Keratinocyte (primary cell): ENCODE measurements around the gene C16orf92. TPM values are rescaled to one million over a fixed set of nuclear protein-coding genes. Genes with fewer than 3 reads are reported as not detected.

Source experiments
- DNase-seq: peaks from one replicate; pipeline ENCODE4 v3.0.0-alpha.2; 2011; ENCODE audit warnings: low read depth, missing footprints, low spot score
- FAIRE-seq: peaks from 2 replicates; lab custom pipeline; 2011; peaks lifted over from hg19 to GRCh38; lab: Jason Lieb, UNC
- H2AFZ ChIP-seq: 2 replicates; pipeline ENCODE4 v1.6.0; 2012; ENCODE audit warnings: low read length, control low read depth, inconsistent platforms; ENCODE audit not compliant: control insufficient read depth
- H3K27ac ChIP-seq: 2 replicates; pipeline ENCODE4 v1.5.1; 2011; ENCODE audit warnings: low read length; ENCODE audit not compliant: control insufficient read depth, insufficient read depth
- H3K27me3 ChIP-seq: 3 replicates; pipeline ENCODE4 v1.6.0; 2011; ENCODE audit warnings: low read length; ENCODE audit not compliant: control insufficient read depth, insufficient read depth; ENCODE audit errors: extremely low read depth
- H3K36me3 ChIP-seq, 2 experiments: 2 replicates in 1 of 2; 3 replicates in 1 of 2; pipeline ENCODE4 v1.5.1; 2011; ENCODE audit warnings: low read length in 2 of 2, mild to moderate bottlenecking in 1 of 2; ENCODE audit not compliant: control insufficient read depth in 2 of 2, insufficient read depth in 2 of 2; ENCODE audit errors: extremely low read depth in 1 of 2
- H3K4me1 ChIP-seq: 3 replicates; pipeline ENCODE4 v1.5.1; 2011; ENCODE audit warnings: low read length; ENCODE audit not compliant: control insufficient read depth, insufficient read depth; ENCODE audit errors: extremely low read depth
- H3K4me2 ChIP-seq: 3 replicates; pipeline ENCODE4 v1.6.0; 2011; ENCODE audit warnings: low read depth, low read length; ENCODE audit not compliant: control insufficient read depth, insufficient read depth; ENCODE audit errors: extremely low read depth
- H3K4me3 ChIP-seq, 3 experiments: fragments of 200-600 bp in 1 of 3; sonication (generic) in 1 of 3; 2 replicates in 2 of 3; 3 replicates in 1 of 3; pipeline ENCODE4 v1.5.1; 2011 to 2016; ENCODE audit warnings: low read length in 3 of 3, mild to moderate bottlenecking in 3 of 3, control low read depth in 2 of 3, inconsistent platforms in 1 of 3, low read depth in 1 of 3, mixed read lengths in 1 of 3, mixed run types in 1 of 3, moderate library complexity in 1 of 3; ENCODE audit not compliant: control insufficient read depth in 2 of 3, insufficient read depth in 2 of 3; ENCODE audit errors: extremely low read depth in 1 of 3
- H3K79me2 ChIP-seq: 2 replicates; pipeline ENCODE4 v1.6.0; 2012; ENCODE audit warnings: low read length; ENCODE audit not compliant: control insufficient read depth, insufficient read depth
- H3K9ac ChIP-seq: 3 replicates; pipeline ENCODE4 v1.6.0; 2011; ENCODE audit warnings: low read length; ENCODE audit not compliant: control insufficient read depth, insufficient read depth; ENCODE audit errors: extremely low read depth
- H3K9me1 ChIP-seq: 3 replicates; pipeline ENCODE4 v1.6.0; 2011; ENCODE audit warnings: low read length; ENCODE audit not compliant: control insufficient read depth, insufficient read depth; ENCODE audit errors: extremely low read depth
- H3K9me3 ChIP-seq: 2 replicates; pipeline ENCODE4 v1.5.1; 2012; ENCODE audit warnings: low read depth, low read length; ENCODE audit not compliant: control insufficient read depth
- H4K20me1 ChIP-seq: 3 replicates; pipeline ENCODE4 v1.6.0; 2011; ENCODE audit warnings: low read length; ENCODE audit not compliant: control insufficient read depth, insufficient read depth; ENCODE audit errors: extremely low read depth
- EZH2 ChIP-seq: IDR thresholded peaks from one replicate; pipeline ENCODE4 v1.6.1; 2012; ENCODE audit warnings: inconsistent platforms, mild to moderate bottlenecking, low read length, moderate library complexity
- dilution Hi-C: fragments of 300-500 bp; cut with MboI; formaldehyde crosslinking; loops from one replicate; pipeline ENCODE4 v1.7.0; 2020; ENCODE audit warnings: low sequenced_read_pairs; ENCODE audit not compliant: extremely low pct_ligation_motif_present
- polyA plus RNA-seq, 5 experiments: library from polyadenylated mRNA; depleted of rRNA in 3 of 5; stranded (reverse) in 3 of 5; stranded (forward) in 1 of 5; unstranded in 1 of 5; fragments of >200 nt; gene quantifications; 1 replicate in 1 of 5; 2 replicates in 3 of 5; 3 replicates in 1 of 5; pipeline versions ENCODE4 v1.2.1 to v1.2.3, GENCODE V29; 2011 to 2012; ENCODE audit warnings: missing spikeins in 2 of 5, low read depth in 1 of 5, low replicate concordance in 1 of 5
- TF ChIP-seq, protein P1 (sequence below), 3 experiments: IDR thresholded peaks in 1 of 3; conservative IDR thresholded peaks in 1 of 3; optimal IDR thresholded peaks in 1 of 3; 2 replicates in 2 of 3; 3 replicates in 1 of 3; pipeline versions ENCODE3 to v1.5.1; 2011; ENCODE audit warnings: low read length in 3 of 3, mild to moderate bottlenecking in 3 of 3, moderate library complexity in 2 of 3, control low read depth in 1 of 3, inconsistent platforms in 1 of 3; ENCODE audit not compliant: insufficient read depth in 2 of 3; ENCODE audit errors: extremely low read depth in 1 of 3

C16orf92 gene
- polyA plus RNA-seq, 1 donor (not counting 4 experiments of a cell fraction or from before 2014, with no cell fraction given), result not detected

- no peak overlapping the region for H3K27ac ChIP-seq
Measured at GRCh38 chr16:30004424-30004776, 18.6 kb upstream of the C16orf92 start.

DNA sequence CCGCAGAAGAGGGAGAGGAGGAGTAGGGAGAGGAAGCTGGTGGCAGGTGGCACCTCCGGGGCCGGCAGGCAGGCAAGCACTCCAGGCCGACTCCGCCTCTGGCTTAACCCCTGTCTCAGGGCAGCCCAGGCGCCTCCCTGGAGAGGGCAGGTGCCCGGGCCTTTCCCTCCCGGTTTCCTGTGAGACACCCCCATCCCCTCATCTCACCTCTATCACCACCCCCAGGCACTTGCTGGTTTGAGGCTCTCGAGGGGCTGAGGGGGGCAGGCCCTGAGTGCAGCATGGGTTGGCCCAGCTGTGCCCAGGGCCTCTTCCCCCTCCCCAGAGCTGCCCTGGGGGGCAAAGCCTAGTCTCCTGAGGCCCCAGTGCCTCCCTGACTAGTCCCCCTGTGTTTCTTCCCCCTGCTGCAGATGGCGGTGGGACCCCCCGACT, 18.2 kb upstream of the C16orf92 start:
- Histone ChIP-seq H3K4me1 (no peaks in the 10 kb centered on the region), H4K20me1 (no peaks in the 10 kb centered on the region), H3K4me3 (no peak overlapping the region), H3K9me3 (no peaks in the 10 kb centered on the region), H3K4me2 (no peak overlapping the region), H3K9ac (no peak overlapping the region), H3K36me3 (peaks cover 15 to 17% of the 10 kb centered on the region in 2 experiments), H3K79me2 (no peaks in the 10 kb centered on the region), H3K27ac (no peak overlapping the region), H3K9me1 (no peaks in the 10 kb centered on the region), H2AFZ (no peak overlapping the region), H3K27me3 (peaks cover 4% of the 10 kb centered on the region)
- DNase-seq, result no peak
- TF ChIP-seq EZH2, result no peak
- TF ChIP-seq, protein P1, sequence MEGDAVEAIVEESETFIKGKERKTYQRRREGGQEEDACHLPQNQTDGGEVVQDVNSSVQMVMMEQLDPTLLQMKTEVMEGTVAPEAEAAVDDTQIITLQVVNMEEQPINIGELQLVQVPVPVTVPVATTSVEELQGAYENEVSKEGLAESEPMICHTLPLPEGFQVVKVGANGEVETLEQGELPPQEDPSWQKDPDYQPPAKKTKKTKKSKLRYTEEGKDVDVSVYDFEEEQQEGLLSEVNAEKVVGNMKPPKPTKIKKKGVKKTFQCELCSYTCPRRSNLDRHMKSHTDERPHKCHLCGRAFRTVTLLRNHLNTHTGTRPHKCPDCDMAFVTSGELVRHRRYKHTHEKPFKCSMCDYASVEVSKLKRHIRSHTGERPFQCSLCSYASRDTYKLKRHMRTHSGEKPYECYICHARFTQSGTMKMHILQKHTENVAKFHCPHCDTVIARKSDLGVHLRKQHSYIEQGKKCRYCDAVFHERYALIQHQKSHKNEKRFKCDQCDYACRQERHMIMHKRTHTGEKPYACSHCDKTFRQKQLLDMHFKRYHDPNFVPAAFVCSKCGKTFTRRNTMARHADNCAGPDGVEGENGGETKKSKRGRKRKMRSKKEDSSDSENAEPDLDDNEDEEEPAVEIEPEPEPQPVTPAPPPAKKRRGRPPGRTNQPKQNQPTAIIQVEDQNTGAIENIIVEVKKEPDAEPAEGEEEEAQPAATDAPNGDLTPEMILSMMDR (optimal IDR thresholded peaks at IDR 0.05 in 1 of 3, IDR thresholded peaks at IDR 0.05 in 1 of 3, conservative IDR thresholded peaks at IDR 0.05 in 1 of 3; ENCODE audit: extremely low read depth in 1 of 3, insufficient read depth in 2 of 3, low read length in 3 of 3), result no peak
- FAIRE-seq, result no peak
- dilution Hi-C loops, result no loop called here

More at GRCh38 chr16:30004424-30004776, 18.6 kb upstream of the C16orf92 start:
- TF ChIP-seq, protein P1 (optimal IDR thresholded peaks at IDR 0.05 in 1 of 3, IDR thresholded peaks at IDR 0.05 in 1 of 3, conservative IDR thresholded peaks at IDR 0.05 in 1 of 3; ENCODE audit: extremely low read depth in 1 of 3, insufficient read depth in 2 of 3, low read length in 3 of 3), result no peak
- TF ChIP-seq EZH2, result no peak
- no peak overlapping the region for H3K4me2 ChIP-seq
- peaks cover 2% of the 10 kb centered on the region for H3K27me3 ChIP-seq
- H3K9ac ChIP-seq, result no peak overlapping the region
- H4K20me1 ChIP-seq, result no peaks in the 10 kb centered on the region
- DNase-seq (no peak), FAIRE-seq (no peak)
- no peaks in the 10 kb centered on the region for H3K79me2 ChIP-seq
- H3K36me3 ChIP-seq, result peaks cover 19 to 20% of the 10 kb centered on the region in 2 experiments
- no peaks in the 10 kb centered on the region for H3K9me1 ChIP-seq
- no peak overlapping the region for H3K4me3 ChIP-seq
- dilution Hi-C loops, result no loop called here
- no peaks in the 10 kb centered on the region for H3K9me3 ChIP-seq
- no peak overlapping the region for H2AFZ ChIP-seq
- H3K4me1 ChIP-seq, result no peaks in the 10 kb centered on the region
